ENCODE measurements around the gene MAP3K5. TPM values are rescaled to one million over a fixed set of nuclear protein-coding genes. Genes with fewer than 3 reads are reported as not detected.

Gene MAP3K5
- total and polyA plus RNA-seq, 9 of the 15 experiments (the other 6 are each of a cell fraction or from before 2014, with no cell fraction given) = 2.2 to 13.0 (median 9.9) TPM

GRCh38 chr6:136641873-136642465, 150.3 kb downstream of the MAP3K5 start:
- Histone ChIP-seq H3K4me2 (ENCODE audit: insufficient read depth, low read length) (no peak overlapping the region), H3K36me3 (ENCODE audit: control insufficient read depth, insufficient read depth, low read length) (peaks cover 6% of the 10 kb centered on the region), H2AFZ (ENCODE audit: low read depth, low read length) (no peak overlapping the region), H3K9me1 (ENCODE audit: control insufficient read depth, insufficient read depth, low read length) (no peaks in the 10 kb centered on the region), H3K4me3 (no peak overlapping the region), H3K27ac (ENCODE audit: extremely low read depth, low read depth, low read length) (no peak overlapping the region), H4K20me1 (replicated peaks; ENCODE audit: control insufficient read depth, insufficient read depth, low read length) (no peaks in the 10 kb centered on the region), H3K79me2 (ENCODE audit: control insufficient read depth, insufficient read depth, low read length) (no peaks in the 10 kb centered on the region), H3K9ac (ENCODE audit: insufficient read depth in 1 of 2, low read depth in 2 of 2, low read length in 2 of 2) (no peak overlapping the region), H3K4me1 (replicated peaks in 1 of 2; ENCODE audit: control insufficient read depth in 2 of 2, insufficient read depth in 2 of 2, low read length in 2 of 2) (peaks cover 0 to 2% of the 10 kb centered on the region in 2 experiments; a peak in 2 of 5 replicates), H3K9me3 (replicated peaks; ENCODE audit: control insufficient read depth, insufficient read depth, low read depth, low read length) (no peaks in the 10 kb centered on the region), H3K27me3 (ENCODE audit: control insufficient read depth in 2 of 2, insufficient read depth in 2 of 2, low read length in 2 of 2) (no peaks in the 10 kb centered on the region)
- no peak for DNase-seq (ENCODE audit: extremely low read depth in 1 of 4, low spot score in 3 of 4)
- WGBS (ENCODE audit: insufficient coverage, low coverage, missing lambda C conversion rate) = 56% methylated on average over 3 of the region's 3 CpGs
- in situ Hi-C loops (cut with MboI) (loop anchor here (5.0 kb wide), 1 partner anchor 150 kb away; the partner anchor contains the start of gene MAP3K5), intact Hi-C loops (cut with micrococcal nuclease) (loop anchor here (5.0 kb wide), 1 partner anchor 95 kb away; no protein-coding TSS in a partner anchor)
- POLR2A ChIA-PET = no interaction called here
- no TSS peak for BruUV-seq (replicated peaks)
- CTCF ChIA-PET (ENCODE audit: low intra/inter-chr PET ratio) = interaction anchor here (4.0 kb wide), 1 partner anchor 151 kb away, joined by 89 read pairs; the partner anchor contains the start of gene MAP3K5
- no peak for FAIRE-seq
- no peak for ATAC-seq
- no peak for TF ChIP-seq FOXK2 (conservative IDR thresholded peaks at IDR 0.05 in 1 of 2, IDR thresholded peaks at IDR 0.05 in 1 of 2; ENCODE audit: low read depth in 2 of 2)
- TF ChIP-seq ZNF79 (CRISPR knock-in tag; IDR thresholded peaks at IDR 0.05; ENCODE audit: low read depth) = no peak
- TF ChIP-seq ZNF512 (tag; IDR thresholded peaks at IDR 0.05) = no peak
- TF ChIP-seq ATF4 (CRISPR knock-in tag; IDR thresholded peaks at IDR 0.05) = no peak
- no peak for TF ChIP-seq ZNF197 (CRISPR knock-in tag; IDR thresholded peaks at IDR 0.05; ENCODE audit: low read depth)
- TF ChIP-seq BDP1 (IDR thresholded peaks at IDR 0.05; ENCODE audit: insufficient read depth, insufficient read length) = no peak
- TF ChIP-seq SMARCE1 (IDR thresholded peaks at IDR 0.05) = no peak
- TF ChIP-seq THAP7 (CRISPR knock-in tag; IDR thresholded peaks at IDR 0.05) = no peak
- TF ChIP-seq CCAR2 (IDR thresholded peaks at IDR 0.05; ENCODE audit: low read depth, low read length) = no peak
- TF ChIP-seq ZFP1 (CRISPR knock-in tag; IDR thresholded peaks at IDR 0.05) = no peak
- no peak for TF ChIP-seq MTA3 (IDR thresholded peaks at IDR 0.05; ENCODE audit: borderline replicate concordance)
- TF ChIP-seq POLR3A (IDR thresholded peaks at IDR 0.05; ENCODE audit: borderline replicate concordance, extremely low read depth, insufficient read depth, insufficient read length) = no peak
- TF ChIP-seq FOXA3 (CRISPR knock-in tag; conservative IDR thresholded peaks at IDR 0.05 in 1 of 2, IDR thresholded peaks at IDR 0.05 in 1 of 2) = no peak
- TF ChIP-seq BACH1 (tag; IDR thresholded peaks at IDR 0.05) = no peak
- no peak for TF ChIP-seq CREB1 (IDR thresholded peaks at IDR 0.05)
- no peak for TF ChIP-seq CREB1 (CRISPR knock-in tag; IDR thresholded peaks at IDR 0.05)
